T-cell (primary cell): ENCODE data around the gene RAB26. TPM values are rescaled to one million over a fixed set of nuclear protein-coding genes. Genes with fewer than 3 reads are reported as not detected.
"Not testable (repeated sequence)": the region's sequence is repeated elsewhere in the genome, so short reads cannot be mapped to it uniquely, and the experiment has no call there.

Source experiments
- ATAC-seq, 4 experiments: fragments of 200-7000 bp in 3 of 4; fragments of 150-1000 bp in 1 of 4; cut with Tn5 transposase; replicated peaks in 1 of 4; 1 replicate in 3 of 4; 2 replicates in 1 of 4; pipeline ENCODE4 v1.10.0; 2021; ENCODE audit warnings: moderate library complexity in 3 of 4, mild to moderate bottlenecking in 2 of 4, moderate number of reproducible peaks in 1 of 4
- CTCF ChIA-PET, 2 donors: fragments of 300-600 bp; sonication (Branson Sonifier 250); formaldehyde crosslinking; loops; one replicate each; lab custom pipeline; 2022; ENCODE audit warnings: antibody characterized with exemption in 2 of 2; lab: Charles Lee
- POLR2A ChIA-PET, 2 donors: fragments of 300-600 bp; sonication (Branson Sonifier 250); formaldehyde crosslinking; loops; one replicate each; lab custom pipeline; 2022; ENCODE audit warnings: antibody characterized with exemption in 2 of 2; lab: Charles Lee
- DNase-seq, 35 experiments: peaks; one replicate each; pipeline versions ENCODE4 v3.0.0 to v3.0.0-alpha.2; 2013 to 2023
- H3K27ac ChIP-seq: one replicate; pipeline ENCODE4 v1.5.1; 2013; ENCODE audit warnings: low read length
- H3K27me3 ChIP-seq, 2 experiments: replicated peaks in 1 of 2; 1 replicate in 1 of 2; 2 replicates in 1 of 2; pipeline versions ENCODE4 v1.6.1 to v1.7.0; 2013; ENCODE audit warnings: low read length in 1 of 2, mixed read lengths in 1 of 2; ENCODE audit not compliant: control insufficient read depth in 2 of 2, insufficient read depth in 2 of 2; ENCODE audit errors: extremely low read depth in 1 of 2
- H3K36me3 ChIP-seq, 2 donors: 1 replicate in 1 of 2; 2 replicates in 1 of 2; pipeline versions ENCODE4 v1.6.1 to v1.7.0; 2013; ENCODE audit warnings: low read length in 1 of 2; ENCODE audit not compliant: control insufficient read depth in 2 of 2, insufficient read depth in 1 of 2; ENCODE audit errors: extremely low read depth in 1 of 2
- H3K4me1 ChIP-seq, 2 experiments: 1 replicate in 1 of 2; 2 replicates in 1 of 2; pipeline versions ENCODE4 v1.6.1 to v1.7.0; 2013; ENCODE audit warnings: low read length in 2 of 2, mixed read lengths in 1 of 2; ENCODE audit not compliant: insufficient read depth in 2 of 2, control insufficient read depth in 1 of 2; ENCODE audit errors: extremely low read depth in 1 of 2
- H3K4me3 ChIP-seq, 2 donors: 1 replicate in 1 of 2; 2 replicates in 1 of 2; pipeline versions ENCODE4 v1.5.1 to v1.7.0; 2013; ENCODE audit warnings: mild to moderate bottlenecking in 2 of 2, low read length in 1 of 2, moderate library complexity in 1 of 2; ENCODE audit not compliant: control insufficient read depth in 1 of 2; ENCODE audit errors: extremely low read depth in 1 of 2
- H3K9me3 ChIP-seq: 2 replicates; pipeline ENCODE4 v1.7.0; 2013
- H3K27ac Mint-ChIP-seq, 2 donors: one replicate each; pipeline ENCODE4 v1.8.0; 2020 to 2021; ENCODE audit warnings: mild to moderate bottlenecking in 2 of 2, mixed read lengths in 2 of 2
- H3K27me3 Mint-ChIP-seq, 2 donors: one replicate each; pipeline ENCODE4 v1.8.0; 2021 to 2022; ENCODE audit warnings: mixed read lengths in 2 of 2
- H3K36me3 Mint-ChIP-seq: one replicate; pipeline ENCODE4 v1.8.0; 2021; ENCODE audit warnings: mixed read lengths
- H3K4me1 Mint-ChIP-seq, 3 donors: one replicate each; pipeline ENCODE4 v1.8.0; 2020 to 2022; ENCODE audit warnings: mixed read lengths in 3 of 3, mild to moderate bottlenecking in 1 of 3
- H3K4me3 Mint-ChIP-seq, 3 donors: one replicate each; pipeline ENCODE4 v1.8.0; 2020 to 2022; ENCODE audit warnings: mild to moderate bottlenecking in 3 of 3, mixed read lengths in 3 of 3, moderate library complexity in 3 of 3
- H3K9me3 Mint-ChIP-seq, 3 donors: one replicate each; pipeline ENCODE4 v1.8.0; 2020 to 2022; ENCODE audit warnings: mixed read lengths in 3 of 3
- whole genome bisulfite sequencing: methylation state at CpG from one replicate; pipeline ENCODE4 v1.1.5; 2013; ENCODE audit warnings: missing lambda C conversion rate; ENCODE audit not compliant: insufficient coverage; 5-methylcytosine and 5-hydroxymethylcytosine counted together
- total RNA-seq, 35 experiments: library from RNA in 6 of 35; stranded (reverse) in 6 of 35; fragments of 120-200 nt in 1 of 35; gene quantifications; one replicate each; pipeline versions ENCODE4 v1.2.1 to v1.2.4 and lab custom pipeline; 2013 to 2026

RAB26 gene
- total RNA-seq, 5 donors from 2014 or later (not counting 1 experiment from before 2014, with no cell fraction given), result 0.19 to 0.66 TPM; not detected in 3

- POLR2A ChIA-PET, H3K27ac ChIP-seq, H3K4me1 ChIP-seq, ATAC-seq, H3K27me3 Mint-ChIP-seq, DNase-seq, H3K36me3 ChIP-seq, H3K27ac Mint-ChIP-seq, CTCF ChIA-PET, H3K4me3 Mint-ChIP-seq, H3K9me3 Mint-ChIP-seq, H3K4me1 Mint-ChIP-seq, H3K9me3 ChIP-seq, H3K4me3 ChIP-seq, H3K27me3 ChIP-seq, H3K36me3 Mint-ChIP-seq: not testable (repeated sequence)
- 94% methylated on average over 25 of the region's 43 CpGs for WGBS
Observed at GRCh38 chr16:2110332-2111008, 38.0 kb upstream of the RAB26 start.

GRCh38 chr16:2111009-2111353 lies 37.4 kb upstream of the RAB26 start:
- H3K27me3 ChIP-seq, H3K9me3 Mint-ChIP-seq, H3K27ac Mint-ChIP-seq, CTCF ChIA-PET, H3K27me3 Mint-ChIP-seq, ATAC-seq, DNase-seq, H3K27ac ChIP-seq, H3K9me3 ChIP-seq, H3K4me3 Mint-ChIP-seq, H3K4me3 ChIP-seq, H3K36me3 ChIP-seq, H3K4me1 ChIP-seq, H3K36me3 Mint-ChIP-seq, POLR2A ChIA-PET, H3K4me1 Mint-ChIP-seq: not testable (repeated sequence)
- WGBS, result 97% methylated on average over 36 of the region's 36 CpGs

GRCh38 chr16:2111412-2112335 lies 36.8 kb upstream of the RAB26 start:
- H3K36me3 Mint-ChIP-seq, H3K9me3 ChIP-seq, H3K4me1 ChIP-seq, H3K27ac Mint-ChIP-seq, H3K27me3 Mint-ChIP-seq, H3K4me1 Mint-ChIP-seq, H3K36me3 ChIP-seq, H3K4me3 Mint-ChIP-seq, H3K4me3 ChIP-seq, CTCF ChIA-PET, DNase-seq, H3K27me3 ChIP-seq, H3K27ac ChIP-seq, POLR2A ChIA-PET, H3K9me3 Mint-ChIP-seq, ATAC-seq: not testable (repeated sequence)
- 97% methylated on average over 46 of the region's 65 CpGs for WGBS

- H3K27me3 ChIP-seq, H3K4me1 Mint-ChIP-seq, H3K9me3 Mint-ChIP-seq, DNase-seq, H3K4me3 ChIP-seq, H3K27ac ChIP-seq, ATAC-seq, H3K4me1 ChIP-seq, POLR2A ChIA-PET, H3K4me3 Mint-ChIP-seq, H3K36me3 ChIP-seq, H3K36me3 Mint-ChIP-seq, H3K27ac Mint-ChIP-seq, H3K9me3 ChIP-seq, CTCF ChIA-PET, H3K27me3 Mint-ChIP-seq: not testable (repeated sequence)
- 91% methylated on average over 22 of the region's 30 CpGs for WGBS
Observed at GRCh38 chr16:2112539-2113106, 35.8 kb upstream of the RAB26 start.

- WGBS, result 95% methylated on average over 25 of the region's 26 CpGs
- H3K9me3 Mint-ChIP-seq, H3K36me3 Mint-ChIP-seq, H3K27me3 ChIP-seq, H3K4me1 Mint-ChIP-seq, H3K4me1 ChIP-seq, POLR2A ChIA-PET, H3K4me3 ChIP-seq, H3K27me3 Mint-ChIP-seq, H3K27ac ChIP-seq, H3K27ac Mint-ChIP-seq, ATAC-seq, H3K4me3 Mint-ChIP-seq, H3K36me3 ChIP-seq, DNase-seq, CTCF ChIA-PET, H3K9me3 ChIP-seq: not testable (repeated sequence)
Observed at GRCh38 chr16:2114225-2114624, 34.2 kb upstream of the RAB26 start.

- H3K4me1 Mint-ChIP-seq, H3K27me3 ChIP-seq, DNase-seq, H3K27ac Mint-ChIP-seq, CTCF ChIA-PET, H3K36me3 Mint-ChIP-seq, H3K9me3 Mint-ChIP-seq, POLR2A ChIA-PET, H3K36me3 ChIP-seq, H3K4me3 Mint-ChIP-seq, H3K4me1 ChIP-seq, ATAC-seq, H3K27me3 Mint-ChIP-seq, H3K9me3 ChIP-seq, H3K27ac ChIP-seq, H3K4me3 ChIP-seq: not testable (repeated sequence)
- WGBS, result 88% methylated on average over 6 of the region's 34 CpGs
Observed at GRCh38 chr16:2114885-2115590, 33.4 kb upstream of the RAB26 start.
